Fibroblast of skin of left biceps (primary cell): ENCODE data around the gene CPEB1.

ENCODE experiments used
- DNase-seq, 2 experiments: peaks; one replicate each; pipeline ENCODE4 v3.0.0-alpha.2; 2013; ENCODE audit warnings: low read depth in 2 of 2

The CPEB1 gene

DNA sequence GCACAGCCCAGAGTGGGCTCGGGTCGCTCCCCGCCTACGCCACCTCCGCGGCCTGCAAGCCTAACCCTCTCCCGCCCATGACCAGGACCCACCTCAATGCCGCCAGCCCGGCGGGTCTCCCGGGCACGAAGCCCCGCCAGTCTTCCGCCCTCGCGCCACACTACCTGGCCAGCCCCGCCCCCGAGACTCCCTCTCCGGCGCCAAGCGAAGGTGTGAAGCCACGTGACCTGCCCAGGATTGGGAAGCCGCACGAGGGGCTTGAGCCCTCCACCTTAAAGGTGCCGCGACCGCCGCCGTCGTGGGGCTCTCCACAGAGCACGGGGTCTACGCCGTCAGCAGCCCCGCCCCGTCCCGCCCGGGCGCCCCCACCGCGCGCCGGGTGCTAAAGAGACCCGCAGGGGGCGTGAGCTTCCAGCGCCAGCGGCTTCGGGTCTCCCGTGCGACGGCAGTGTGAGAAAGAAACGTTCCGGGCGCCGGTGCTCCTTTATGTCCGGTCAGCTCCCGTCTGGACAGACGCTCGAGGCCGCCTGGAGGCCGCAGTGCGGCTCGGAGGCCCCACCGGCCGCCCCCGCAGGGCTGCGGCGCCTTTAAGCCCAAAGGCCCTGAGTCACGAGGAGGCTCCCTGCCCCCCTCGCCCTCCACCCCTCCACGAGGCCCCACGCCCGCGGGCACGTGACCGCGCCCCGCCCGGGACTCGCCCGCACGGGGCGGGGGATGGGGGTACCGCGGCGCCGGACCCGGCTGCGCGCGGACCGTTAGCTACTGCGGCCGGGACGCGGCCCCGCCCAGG, at the start of gene CPEB1:
TSS of gene CPEB1 (minus strand) at position 319 of the 790 bp plus-strand sequence. CDS start 18,904 bp downstream, outside the sequence.
- DNase-seq = peak; percentile 0 to 2

GRCh38 chr15:82692171-82692570, 45.0 kb upstream of the CPEB1 start:
- no peak for DNase-seq

GRCh38 chr15:82689147-82689546, 42.0 kb upstream of the CPEB1 start:
- DNase-seq = no peak

GRCh38 chr15:82688691-82689090, 41.5 kb upstream of the CPEB1 start:
- DNase-seq = no peak

- DNase-seq = no peak
Measured at GRCh38 chr15:82681371-82681770, 34.2 kb upstream of the CPEB1 start.

GRCh38 chr15:82680200-82681102, 33.3 kb upstream of the CPEB1 start:
- no peak for DNase-seq

DNA sequence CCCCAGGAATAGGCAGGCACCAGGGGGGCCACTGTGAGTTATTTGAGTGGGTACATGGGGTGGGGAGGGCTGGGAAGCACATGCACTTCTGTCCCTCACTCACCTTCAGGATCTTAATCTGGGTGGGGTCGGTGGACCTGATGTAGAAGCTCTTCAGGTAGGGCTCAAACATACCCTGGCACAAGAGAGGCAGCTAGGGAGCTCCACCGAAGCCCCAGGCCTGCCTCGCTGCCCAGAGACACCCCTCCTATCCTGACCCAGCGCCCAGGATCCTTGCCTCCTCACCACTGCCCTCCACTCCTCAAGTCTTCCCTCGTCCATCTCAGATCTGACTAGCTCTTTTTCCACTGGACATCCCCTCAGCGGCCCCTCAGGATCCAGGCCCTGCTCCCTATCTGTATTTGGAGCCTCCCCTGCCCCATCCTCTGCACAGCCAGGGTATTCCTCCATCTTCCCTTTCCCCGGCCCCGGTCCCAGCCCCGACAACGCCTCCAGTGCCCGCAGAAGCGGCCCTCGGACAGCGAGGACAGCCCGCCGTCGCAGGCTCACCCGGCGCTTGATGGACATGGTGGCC, 32.5 kb upstream of the CPEB1 start:
- DNase-seq = no peak

- DNase-seq = no peak
Measured at GRCh38 chr15:82677720-82678323, 30.7 kb upstream of the CPEB1 start.

- no peak for DNase-seq
Measured at GRCh38 chr15:82674873-82675272, 27.7 kb upstream of the CPEB1 start.

- DNase-seq = no peak
Measured at GRCh38 chr15:82670699-82671098, 23.5 kb upstream of the CPEB1 start.

DNA sequence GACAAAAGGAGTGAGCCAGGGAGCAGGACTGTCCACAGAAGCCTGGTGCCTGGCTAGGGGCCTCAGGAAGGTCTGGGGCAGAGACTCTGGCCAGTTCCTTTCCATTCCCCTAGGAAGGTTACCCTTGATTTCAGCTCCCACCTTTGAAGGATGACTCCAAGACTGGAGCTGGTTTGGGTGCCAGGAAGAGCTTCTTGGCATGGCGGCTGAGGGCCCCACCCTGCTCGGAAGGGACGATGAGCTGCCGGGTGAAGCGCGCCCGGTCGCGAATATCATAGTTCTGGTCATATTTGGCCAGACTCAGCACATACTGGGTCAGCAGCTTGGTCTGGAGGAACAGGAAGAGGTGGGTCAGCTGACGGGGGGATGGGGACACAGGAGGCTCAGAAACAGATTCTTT, 19.4 kb upstream of the CPEB1 start:
- DNase-seq = no peak

DNA sequence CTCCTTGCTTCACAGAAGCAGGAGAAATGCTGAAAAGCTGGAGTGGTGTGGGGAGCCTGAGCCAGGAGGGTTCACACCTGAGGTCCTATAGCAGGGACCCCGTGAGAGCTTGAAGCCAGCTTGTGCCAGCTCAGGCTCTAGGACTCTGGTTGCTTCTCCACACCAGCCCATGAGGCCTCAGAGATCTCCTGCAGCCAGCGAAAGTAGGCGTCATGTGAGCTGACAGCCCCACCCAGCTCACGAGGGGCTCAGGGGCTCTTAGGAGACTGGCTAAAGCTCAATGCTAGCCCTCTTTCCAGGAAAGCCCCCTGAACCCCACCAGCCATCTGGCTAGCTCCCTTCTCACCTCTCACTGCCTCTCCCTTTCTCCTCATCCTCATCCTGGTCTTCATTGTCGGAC, 16.9 kb upstream of the CPEB1 start:
- no peak for DNase-seq

- DNase-seq = peak in 1 of 2 experiments; percentile 10
Measured at GRCh38 chr15:82663186-82663600, 16.0 kb upstream of the CPEB1 start.

DNA sequence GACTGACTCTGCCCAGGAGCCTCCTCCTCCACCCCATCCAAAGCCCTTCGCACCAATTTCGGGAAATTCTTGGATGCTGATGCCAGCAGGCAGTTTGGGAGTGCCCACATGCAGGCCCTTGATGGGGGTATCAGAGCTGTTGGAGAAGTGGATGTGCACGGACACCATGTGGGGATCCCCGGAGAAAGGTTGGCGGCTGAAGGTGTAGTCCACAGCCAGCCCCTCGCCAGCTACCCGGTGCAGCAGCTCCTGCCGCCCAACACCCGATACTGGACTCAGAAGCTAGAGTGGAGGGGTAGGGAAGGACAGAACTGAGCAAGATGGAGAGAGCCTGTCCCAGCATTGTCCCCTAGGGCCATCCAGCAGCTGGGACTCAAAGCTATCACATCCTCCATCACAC, 15.5 kb upstream of the CPEB1 start:
- DNase-seq = no peak

DNA sequence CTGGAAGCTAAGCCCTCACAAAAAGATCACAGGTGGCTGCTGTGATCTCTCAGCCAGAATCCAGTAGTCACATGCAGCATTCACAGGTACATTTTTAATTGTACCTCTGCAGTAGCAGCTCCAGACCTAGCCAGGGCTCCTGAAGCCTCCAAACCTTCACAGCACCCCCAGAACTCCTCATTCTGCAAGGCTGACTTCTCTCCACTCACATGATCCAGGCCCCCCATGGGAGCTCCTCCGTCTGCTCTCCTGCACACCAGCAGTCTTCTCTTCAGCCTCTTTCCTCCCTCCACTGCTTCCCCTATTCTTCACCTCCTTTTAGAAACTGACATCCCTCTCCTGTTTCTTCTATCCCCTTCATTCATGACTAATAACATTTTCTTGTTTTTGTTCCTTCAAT, 13.2 kb upstream of the CPEB1 start:
- DNase-seq = no peak

DNA sequence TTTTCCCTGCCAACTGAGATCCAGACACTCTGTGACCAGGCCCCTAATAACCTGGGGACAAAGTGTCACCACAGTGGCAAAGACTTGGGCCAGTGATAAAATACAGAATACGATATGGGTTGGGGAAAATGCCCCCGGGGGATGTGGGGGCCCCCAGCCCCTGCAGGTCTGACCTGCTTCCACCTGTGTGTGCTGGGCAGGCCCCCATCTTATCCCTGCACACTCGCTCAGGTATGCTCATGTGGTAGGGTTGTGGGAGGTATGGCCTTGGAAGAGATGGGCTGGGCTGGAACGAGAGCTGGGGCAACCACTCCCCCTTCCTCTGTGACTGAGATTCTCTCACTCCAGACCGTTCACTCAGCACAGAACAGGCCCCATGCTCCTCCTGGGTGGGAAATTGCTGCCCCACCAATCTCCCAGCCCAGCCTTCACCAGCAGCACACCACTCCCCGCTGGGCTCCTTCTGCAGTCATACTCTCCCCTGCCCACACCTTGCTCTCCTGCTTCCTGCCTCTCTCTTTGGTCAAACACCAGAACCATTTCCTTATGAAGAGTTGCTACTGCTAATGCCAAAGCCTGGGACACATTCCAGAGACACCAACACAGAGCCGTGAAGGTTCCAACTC, 9.6 kb upstream of the CPEB1 start:
- DNase-seq = no peak

DNA sequence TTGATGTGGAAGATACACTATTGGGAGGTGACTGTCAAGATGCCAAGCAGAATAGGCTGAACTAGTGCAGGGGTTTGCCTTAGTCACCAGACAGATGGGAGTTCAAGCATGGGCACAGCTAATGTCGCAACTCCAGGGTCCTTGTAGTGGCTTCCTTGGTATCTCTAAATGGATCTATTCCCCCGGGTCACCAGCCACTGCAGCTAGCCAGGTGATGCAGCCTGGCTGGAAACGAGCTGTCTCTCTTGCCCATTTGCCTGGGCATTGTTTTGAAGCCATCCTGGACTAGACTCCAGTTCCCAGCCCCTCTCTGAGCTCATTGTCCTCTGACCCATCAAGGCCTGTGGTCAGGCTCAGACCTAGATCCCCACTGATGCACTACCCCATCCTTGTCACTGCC, 8.4 kb upstream of the CPEB1 start:
- no peak for DNase-seq

- DNase-seq = no peak
Measured at GRCh38 chr15:82653483-82654168, 6.5 kb upstream of the CPEB1 start.

DNA sequence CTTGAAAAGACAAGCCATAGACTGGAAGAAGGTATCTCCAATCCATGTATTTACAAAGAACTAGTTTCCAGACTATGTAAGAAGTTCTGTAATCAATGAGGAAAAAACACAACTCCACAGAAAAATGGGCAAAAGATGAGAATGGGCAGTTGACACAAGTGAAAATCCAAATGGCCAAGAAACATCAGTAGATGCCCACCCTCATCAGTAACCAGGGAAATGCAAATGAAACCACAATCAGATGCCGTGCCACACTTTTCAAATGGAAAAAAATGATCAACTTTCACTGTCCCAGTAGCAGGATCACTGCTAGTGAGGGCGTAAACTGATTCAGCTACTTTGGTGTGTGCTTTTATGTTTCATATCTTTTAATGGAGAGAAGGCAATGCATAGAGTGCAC, 4.5 kb upstream of the CPEB1 start:
- DNase-seq = no peak

DNA sequence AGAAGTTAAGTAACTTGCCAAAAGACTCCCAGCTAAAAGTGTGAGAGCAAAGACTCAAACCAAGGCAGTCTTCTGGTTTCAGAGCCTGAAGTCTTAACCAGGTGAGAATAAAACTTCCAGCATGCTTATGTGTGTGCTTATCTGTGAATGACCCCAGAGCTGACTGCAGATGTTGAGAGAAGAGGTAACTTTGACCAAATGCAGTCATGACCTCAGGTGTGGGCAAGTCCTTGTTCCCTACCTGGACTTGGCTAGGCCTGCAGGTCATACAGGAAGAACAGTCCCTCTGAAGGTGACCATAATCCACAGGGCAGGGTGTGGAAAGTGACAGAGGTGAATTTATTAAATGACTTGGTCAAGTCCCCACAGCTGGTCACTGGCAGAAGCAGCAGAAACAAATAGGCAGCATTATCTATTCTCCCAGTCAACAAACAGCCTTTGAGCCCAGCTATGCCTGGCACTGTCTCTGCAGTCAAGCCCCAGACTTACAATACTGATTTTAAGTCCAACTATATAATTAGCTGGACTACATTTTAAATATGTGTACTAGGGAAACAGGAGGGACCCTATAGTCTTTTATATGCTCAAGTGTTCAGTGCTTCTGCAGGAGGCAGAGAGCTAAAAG, 3.0 kb upstream of the CPEB1 start:
- no peak for DNase-seq
